ENCODE data around the gene PMEPA1.

PMEPA1 gene

GRCh38 chr20:57709823-57710799 is at the start of gene PMEPA1:
Gene PMEPA1, minus strand, starts transcription at chr20:57710015. Its CDS starts 433 bp downstream, at chr20:57709582.
- peak; percentile 80 to 93 for DNase-seq

GRCh38 chr20:57757767-57758166 is 48.0 kb upstream of the PMEPA1 start:
- DNase-seq: no peak

GRCh38 chr20:57756921-57757320 is 47.1 kb upstream of the PMEPA1 start:
- DNase-seq: no peak

GRCh38 chr20:57756213-57756612 is 46.4 kb upstream of the PMEPA1 start:
- no peak for DNase-seq

GRCh38 chr20:57755609-57756008 is 45.8 kb upstream of the PMEPA1 start:
- no peak for DNase-seq

GRCh38 chr20:57754190-57754589 is 44.4 kb upstream of the PMEPA1 start:
- no peak for DNase-seq

- DNase-seq: peak; percentile 54 to 73
Observed at GRCh38 chr20:57753332-57754164, 43.7 kb upstream of the PMEPA1 start.

GRCh38 chr20:57751411-57751810 is 41.6 kb upstream of the PMEPA1 start:
- DNase-seq: no peak

GRCh38 chr20:57749869-57750268 is 40.1 kb upstream of the PMEPA1 start:
- no peak for DNase-seq

- no peak for DNase-seq
Observed at GRCh38 chr20:57749131-57749690, 39.4 kb upstream of the PMEPA1 start.

- DNase-seq: peak; percentile 88
Observed at GRCh38 chr20:57748601-57749130, 38.9 kb upstream of the PMEPA1 start.

- DNase-seq: no peak
Observed at GRCh38 chr20:57747861-57748481, 38.2 kb upstream of the PMEPA1 start.

GRCh38 chr20:57746832-57747404 is 37.1 kb upstream of the PMEPA1 start:
- DNase-seq: no peak

- DNase-seq: no peak
Observed at GRCh38 chr20:57746201-57746600, 36.4 kb upstream of the PMEPA1 start.

- DNase-seq: no peak
Observed at GRCh38 chr20:57744206-57744605, 34.4 kb upstream of the PMEPA1 start.

GRCh38 chr20:57743450-57744095 is 33.8 kb upstream of the PMEPA1 start:
- no peak for DNase-seq

- no peak for DNase-seq
Observed at GRCh38 chr20:57742507-57743181, 32.8 kb upstream of the PMEPA1 start.

- no peak for DNase-seq
Observed at GRCh38 chr20:57738484-57738883, 28.7 kb upstream of the PMEPA1 start.

GRCh38 chr20:57738053-57738452 is 28.2 kb upstream of the PMEPA1 start:
- DNase-seq: no peak

GRCh38 chr20:57737349-57737748 is 27.5 kb upstream of the PMEPA1 start:
- no peak for DNase-seq

GRCh38 chr20:57736738-57737347 is 27.0 kb upstream of the PMEPA1 start:
- no peak for DNase-seq
